Sigmoid colon (tissue), 7 donors: ENCODE data around the gene KRTAP10-4. TPM values are rescaled to one million over a fixed set of nuclear protein-coding genes. Genes with fewer than 3 reads are reported as not detected.

Experiments
- DNase-seq: peaks from one replicate; pipeline ENCODE4 v3.0.0-alpha.2; 2019
- H3K27ac ChIP-seq, 4 donors: fragments of 200-600 bp; sonication (generic); one replicate each; pipeline ENCODE4 v1.5.1; 2016 to 2019; ENCODE audit warnings: mild to moderate bottlenecking in 1 of 4
- H3K27me3 ChIP-seq, 3 donors: fragments of 200-600 bp; sonication (generic); one replicate each; pipeline ENCODE4 v1.5.1; 2019; ENCODE audit warnings: mild to moderate bottlenecking in 1 of 3
- H3K36me3 ChIP-seq, 4 donors: fragments of 200-600 bp; sonication (generic); one replicate each; pipeline ENCODE4 v1.5.1; 2016 to 2019
- H3K4me1 ChIP-seq, 4 donors: fragments of 200-600 bp; sonication (generic); one replicate each; pipeline ENCODE4 v1.5.1; 2017 to 2019
- H3K4me3 ChIP-seq, 4 donors: fragments of 200-600 bp; sonication (generic); one replicate each; pipeline ENCODE4 v1.5.1; 2017 to 2019; ENCODE audit warnings: mild to moderate bottlenecking in 2 of 4, moderate library complexity in 1 of 4
- H3K9me3 ChIP-seq, 4 donors: fragments of 200-600 bp in 3 of 4; sonication (generic) in 3 of 4; one replicate each; pipeline versions ENCODE4 v1.5.1 to v1.6.1; 2013 to 2019
- EP300 ChIP-seq, 4 donors: sonication (generic); formaldehyde crosslinking; IDR thresholded peaks; one replicate each; pipeline ENCODE4 v1.6.1; 2017; ENCODE audit warnings: antibody characterized with exemption in 4 of 4
- POLR2A ChIP-seq, 2 donors: fragments of 450-650 bp; IDR thresholded peaks; one replicate each; pipeline ENCODE4 v1.6.1; 2016; ENCODE audit warnings: antibody characterized with exemption in 2 of 2, mild to moderate bottlenecking in 2 of 2, moderate library complexity in 2 of 2
- POLR2AphosphoS5 ChIP-seq, 4 donors: sonication (generic); formaldehyde crosslinking; IDR thresholded peaks; one replicate each; pipeline ENCODE4 v1.6.1; 2017; ENCODE audit warnings: antibody characterized with exemption in 4 of 4
- WGBS, 2 donors: extraction: QIAGEN DNeasy Blood & Tissue Kit; methylation state at CpG; one replicate each; pipeline ENCODE4 v1.1.7; 2013; 5-methylcytosine and 5-hydroxymethylcytosine counted together
- intact Hi-C: fragments of 100-400 bp; cut with DNase I; formaldehyde crosslinking; loops from one replicate; pipeline ENCODE4 v1.15.1; 2023
- polyA plus RNA-seq, 3 donors: library from polyadenylated mRNA; stranded (reverse); fragments of 200-250 nt; gene quantifications; one replicate each; pipeline ENCODE4 v1.2.3, GENCODE V29; 2013
- total RNA-seq, 4 donors: library from RNA; depleted of rRNA; stranded (reverse); fragments of >200 nt; gene quantifications; one replicate each; pipeline ENCODE4 v1.1.0, GENCODE V29; 2016
- TF ChIP-seq, protein P1 (sequence below), 4 experiments: fragments of 450-650 bp in 3 of 4; fragments of 200-600 bp in 1 of 4; IDR thresholded peaks; one replicate each; pipeline ENCODE4 v1.5.1; 2016 to 2019; ENCODE audit warnings: antibody characterized with exemption in 4 of 4, mild to moderate bottlenecking in 3 of 4, moderate library complexity in 2 of 4
- donor health status: healthy with polysubstance abuse.
- donor health status: Bipolar disorder and iron deficiency.
- donor health status: healthy.

The KRTAP10-4 gene
- total and polyA plus RNA-seq, 7 donors: not detected

DNA sequence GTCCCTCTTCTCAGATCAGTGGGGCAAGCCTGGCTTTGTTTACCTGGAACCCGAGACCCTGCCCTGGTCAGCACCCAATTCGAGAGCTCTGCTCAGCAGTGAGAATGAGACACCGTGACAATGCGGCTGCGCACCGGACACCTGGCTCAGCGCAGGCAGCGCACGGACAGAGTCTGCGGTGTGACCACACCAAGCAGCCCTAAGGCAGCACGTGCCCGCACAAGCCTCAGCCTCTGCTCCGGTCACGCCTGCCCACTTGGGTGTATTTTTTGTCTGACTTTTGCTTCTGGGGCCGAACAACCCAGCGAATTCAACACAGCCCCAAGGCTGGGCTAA, 43.0 kb downstream of the KRTAP10-4 start:
- no peaks in the 10 kb centered on the region for H3K4me1 ChIP-seq
- WGBS, 2 donors: 82 to 83% methylated on average over 16 of the region's 16 CpGs
- intact Hi-C loops: no loop called here
- no peak for DNase-seq
- H3K36me3 ChIP-seq: no peaks in the 10 kb centered on the region
- no peak overlapping the region for H3K27ac ChIP-seq
- no peak overlapping the region for H3K4me3 ChIP-seq
- peaks cover 0 to 7% (median 3%) of the 10 kb centered on the region in 4 donors for H3K9me3 ChIP-seq
- TF ChIP-seq, protein P1, sequence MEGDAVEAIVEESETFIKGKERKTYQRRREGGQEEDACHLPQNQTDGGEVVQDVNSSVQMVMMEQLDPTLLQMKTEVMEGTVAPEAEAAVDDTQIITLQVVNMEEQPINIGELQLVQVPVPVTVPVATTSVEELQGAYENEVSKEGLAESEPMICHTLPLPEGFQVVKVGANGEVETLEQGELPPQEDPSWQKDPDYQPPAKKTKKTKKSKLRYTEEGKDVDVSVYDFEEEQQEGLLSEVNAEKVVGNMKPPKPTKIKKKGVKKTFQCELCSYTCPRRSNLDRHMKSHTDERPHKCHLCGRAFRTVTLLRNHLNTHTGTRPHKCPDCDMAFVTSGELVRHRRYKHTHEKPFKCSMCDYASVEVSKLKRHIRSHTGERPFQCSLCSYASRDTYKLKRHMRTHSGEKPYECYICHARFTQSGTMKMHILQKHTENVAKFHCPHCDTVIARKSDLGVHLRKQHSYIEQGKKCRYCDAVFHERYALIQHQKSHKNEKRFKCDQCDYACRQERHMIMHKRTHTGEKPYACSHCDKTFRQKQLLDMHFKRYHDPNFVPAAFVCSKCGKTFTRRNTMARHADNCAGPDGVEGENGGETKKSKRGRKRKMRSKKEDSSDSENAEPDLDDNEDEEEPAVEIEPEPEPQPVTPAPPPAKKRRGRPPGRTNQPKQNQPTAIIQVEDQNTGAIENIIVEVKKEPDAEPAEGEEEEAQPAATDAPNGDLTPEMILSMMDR (IDR thresholded peaks at IDR 0.05): no peak
- no peak for TF ChIP-seq EP300 (IDR thresholded peaks at IDR 0.05)
- no peak for TF ChIP-seq POLR2AphosphoS5 (IDR thresholded peaks at IDR 0.05)
- no peak for TF ChIP-seq POLR2A (IDR thresholded peaks at IDR 0.05)
- H3K27me3 ChIP-seq: peaks cover 0 to 23% (median 9%) of the 10 kb centered on the region in 3 donors

DNA sequence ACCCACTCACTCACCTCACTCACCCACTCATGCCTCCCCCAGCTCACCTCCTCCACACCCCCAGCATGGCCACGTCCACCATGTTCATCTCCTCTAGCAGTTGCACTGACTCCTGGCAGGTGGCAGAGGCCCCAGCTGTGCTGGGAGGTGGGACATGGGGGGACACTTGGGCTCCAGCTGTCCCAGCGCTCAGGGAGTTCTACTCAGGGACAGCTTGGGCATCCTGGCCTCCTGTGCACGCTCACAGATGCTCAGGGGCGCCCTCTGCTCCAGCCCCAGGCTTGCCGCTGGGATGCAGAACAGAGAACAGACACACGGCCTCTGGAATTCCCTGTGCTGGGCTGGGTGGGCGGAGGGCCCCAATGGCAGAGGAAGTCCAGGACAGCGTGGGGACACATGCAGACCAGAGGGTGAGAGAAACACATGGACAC, 43.6 kb downstream of the KRTAP10-4 start:
- Histone ChIP-seq H3K36me3 (no peaks in the 10 kb centered on the region), H3K9me3 (peaks cover 0 to 5% (median 1%) of the 10 kb centered on the region in 4 donors), H3K4me1 (no peaks in the 10 kb centered on the region), H3K27ac (no peak overlapping the region), H3K4me3 (no peak overlapping the region), H3K27me3 (peaks cover 0 to 22% (median 9%) of the 10 kb centered on the region in 3 donors)
- DNase-seq: peak; percentile 55
- WGBS, 2 donors: 63 to 71% methylated on average over 8 of the region's 8 CpGs
- intact Hi-C loops: no loop called here
- TF ChIP-seq POLR2AphosphoS5 (IDR thresholded peaks at IDR 0.05) (no peak), POLR2A (IDR thresholded peaks at IDR 0.05) (no peak), EP300 (IDR thresholded peaks at IDR 0.05) (no peak)
- TF ChIP-seq, protein P1 (IDR thresholded peaks at IDR 0.05): no peak

DNA sequence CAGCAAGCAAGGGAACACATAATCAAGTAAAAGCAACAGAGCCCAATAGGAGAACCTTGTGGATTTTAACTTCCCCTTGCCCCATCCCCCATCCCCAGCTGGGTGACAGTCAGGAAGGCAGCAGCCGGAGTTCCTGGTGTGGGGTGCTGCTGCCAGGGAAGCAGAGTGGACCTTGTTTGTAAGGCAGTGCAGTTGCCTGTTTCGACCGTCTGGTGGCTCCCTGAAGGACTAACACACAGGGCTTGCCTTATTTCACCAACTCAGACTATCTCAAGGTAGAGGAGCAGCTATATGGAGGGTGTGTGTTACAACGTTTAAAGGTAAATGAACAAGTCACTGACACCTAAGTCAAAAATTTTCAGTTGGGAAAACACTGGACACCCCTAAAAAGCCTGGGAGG, 45.0 kb downstream of the KRTAP10-4 start:
- TF ChIP-seq, protein P1 (IDR thresholded peaks at IDR 0.05): no peak
- 29 to 48% methylated on average over 4 of the region's 4 CpGs for WGBS, 2 donors
- DNase-seq: peak; percentile 66
- Histone ChIP-seq H3K36me3 (no peaks in the 10 kb centered on the region), H3K27me3 (peaks cover 0 to 9% (median 5%) of the 10 kb centered on the region in 3 donors), H3K9me3 (peaks cover 0 to 8% (median 1%) of the 10 kb centered on the region in 4 donors), H3K4me3 (no peak overlapping the region), H3K4me1 (no peaks in the 10 kb centered on the region), H3K27ac (no peak overlapping the region)
- intact Hi-C loops: no loop called here

DNA sequence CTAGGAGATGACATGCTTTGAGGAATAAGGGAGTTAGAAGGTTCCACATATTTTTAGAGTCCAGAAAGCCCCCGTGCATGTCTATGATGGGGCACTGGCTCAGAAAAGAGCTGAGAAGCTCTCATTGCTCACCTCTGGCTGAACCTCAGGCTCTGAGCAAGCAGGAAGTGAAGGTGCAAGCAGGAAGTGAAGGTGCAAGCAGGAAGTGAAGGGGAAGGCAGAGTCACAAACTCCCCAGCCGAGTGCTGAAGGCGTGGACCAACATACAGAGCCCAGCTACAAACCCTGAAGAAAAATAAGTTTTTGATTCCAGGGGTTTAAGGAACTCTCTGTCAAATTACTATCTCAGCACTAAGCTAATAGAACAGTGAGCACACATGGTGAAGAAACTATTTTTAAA, 45.4 kb downstream of the KRTAP10-4 start:
- WGBS, 2 donors: 48 to 57% methylated on average over 3 of the region's 3 CpGs
- H3K27ac ChIP-seq: no peak overlapping the region
- intact Hi-C loops: no loop called here
- DNase-seq: no peak
- peaks cover 0 to 5% (median under 1%) of the 10 kb centered on the region in 3 donors for H3K27me3 ChIP-seq
- TF ChIP-seq, protein P1 (IDR thresholded peaks at IDR 0.05): no peak
- TF ChIP-seq POLR2A (IDR thresholded peaks at IDR 0.05) (no peak), EP300 (IDR thresholded peaks at IDR 0.05) (no peak)
- H3K9me3 ChIP-seq: peaks cover 0 to 8% (median 3%) of the 10 kb centered on the region in 4 donors
- H3K4me3 ChIP-seq: no peak overlapping the region
- H3K36me3 ChIP-seq: no peaks in the 10 kb centered on the region
- no peaks in the 10 kb centered on the region for H3K4me1 ChIP-seq

DNA sequence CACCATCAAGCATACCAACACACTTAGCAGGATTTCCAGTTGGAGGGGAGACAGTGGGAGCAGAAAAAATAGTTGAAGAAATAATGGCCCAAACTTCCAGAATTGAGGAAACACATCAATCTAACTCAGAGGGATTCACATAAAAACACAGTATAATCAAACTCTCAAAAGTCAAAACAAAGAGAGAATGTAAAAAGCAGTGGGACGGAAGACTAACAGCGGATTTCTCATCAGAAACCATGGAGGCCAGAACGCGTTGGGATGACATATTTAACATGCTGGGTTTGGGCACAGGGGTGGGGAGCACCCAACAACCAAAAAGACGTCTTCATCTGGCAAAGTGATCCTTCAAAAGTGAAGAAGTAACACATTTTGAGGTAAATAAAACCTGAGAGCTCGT, 46.4 kb downstream of the KRTAP10-4 start:
- Histone ChIP-seq H3K36me3 (no peaks in the 10 kb centered on the region), H3K9me3 (peaks cover 0 to 13% (median 4%) of the 10 kb centered on the region in 4 donors), H3K4me1 (no peaks in the 10 kb centered on the region), H3K4me3 (no peak overlapping the region), H3K27ac (no peak overlapping the region), H3K27me3 (peaks cover 0 to 5% (median 0%) of the 10 kb centered on the region in 3 donors)
- 89 to 92% methylated on average over 6 of the region's 6 CpGs for WGBS, 2 donors
- TF ChIP-seq, protein P1 (IDR thresholded peaks at IDR 0.05): no peak
- no peak for TF ChIP-seq EP300 (IDR thresholded peaks at IDR 0.05)
- TF ChIP-seq POLR2AphosphoS5 (IDR thresholded peaks at IDR 0.05): no peak
- no peak for TF ChIP-seq POLR2A (IDR thresholded peaks at IDR 0.05)
- intact Hi-C loops: no loop called here
- no peak for DNase-seq
